GM19463 (cell line): ENCODE measurements around the gene TMEM131.

Source experiments
- ATAC-seq: cut with Tn5 transposase; IDR thresholded peaks from one replicate; pipeline ENCODE4 v1.9.1; 2021; ENCODE audit warnings: mild to moderate bottlenecking, moderate library complexity; ENCODE audit not compliant: unreplicated experiment

TMEM131 gene

DNA sequence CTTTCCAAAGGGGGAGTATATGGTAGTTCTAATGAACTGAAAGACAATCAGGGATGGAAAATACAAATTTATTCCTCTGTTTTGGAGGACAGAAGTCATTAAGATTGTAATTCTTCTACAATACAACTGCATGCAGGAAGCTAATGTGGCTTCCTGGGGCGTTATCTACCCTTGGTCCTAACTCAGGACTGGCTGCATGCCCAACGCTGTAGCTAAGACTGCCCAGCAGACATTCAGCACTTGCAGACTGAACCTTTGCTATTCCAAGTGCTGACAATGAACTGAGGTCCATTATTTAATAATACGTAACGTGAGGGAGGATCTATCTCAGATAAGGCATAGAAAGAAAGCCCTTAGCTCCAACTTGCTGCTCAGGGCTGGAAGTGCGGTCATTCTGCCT lies 229.2 kb downstream of the TMEM131 start:
- no peak for ATAC-seq

DNA sequence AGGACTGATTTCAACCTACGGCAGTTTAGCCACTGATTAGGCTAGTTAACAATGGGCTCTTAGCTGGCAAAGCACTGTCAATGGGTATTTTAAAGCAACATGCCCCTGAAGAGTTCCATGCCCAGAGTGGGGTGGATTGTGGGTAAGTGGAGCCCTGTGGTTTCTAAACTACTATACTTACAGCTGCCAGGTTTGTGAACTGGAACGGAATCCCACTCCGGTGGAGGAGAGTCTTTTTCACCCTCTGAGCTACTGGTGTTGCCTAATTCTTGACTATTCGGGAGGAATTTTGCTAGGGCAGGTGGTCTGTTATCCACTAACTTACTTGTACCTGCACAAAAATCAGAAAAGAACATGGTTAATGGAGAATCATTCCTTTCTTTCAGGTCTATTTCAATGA lies 229.8 kb downstream of the TMEM131 start:
- ATAC-seq = no peak

DNA sequence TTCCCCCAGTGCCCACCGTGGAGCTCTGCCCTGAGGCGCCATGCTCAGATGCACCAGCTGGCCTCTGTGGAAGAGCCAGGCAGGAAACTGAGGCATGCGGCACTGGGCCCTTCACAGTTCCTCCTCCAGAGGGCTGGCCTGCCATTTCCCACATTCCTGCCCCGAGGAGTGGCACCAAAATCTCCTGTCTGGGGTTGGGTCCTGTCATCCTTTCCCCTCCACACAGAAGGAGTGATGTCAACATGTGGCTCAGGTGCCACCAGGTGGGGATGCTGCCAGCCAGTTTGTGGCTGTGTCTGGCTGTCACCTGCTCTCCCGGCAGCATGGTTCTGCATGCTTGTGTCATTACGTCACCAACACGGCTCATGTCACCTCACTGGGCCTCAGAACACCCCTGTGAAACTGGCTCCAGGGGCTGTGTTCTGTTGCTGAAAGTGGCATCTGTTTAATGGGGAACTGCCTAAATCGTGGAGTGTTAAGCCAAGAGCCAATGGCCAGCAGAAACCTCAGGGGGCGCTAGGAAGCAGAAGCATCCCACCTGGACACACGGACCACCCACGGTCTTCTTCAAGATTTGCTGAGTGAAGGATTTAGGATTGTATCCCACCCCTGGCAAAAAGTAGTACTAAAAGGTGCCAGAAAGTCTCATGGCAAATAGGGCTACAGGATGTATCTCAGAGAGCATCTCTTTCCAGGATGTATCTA lies 231.0 kb downstream of the TMEM131 start:
- no peak for ATAC-seq

DNA sequence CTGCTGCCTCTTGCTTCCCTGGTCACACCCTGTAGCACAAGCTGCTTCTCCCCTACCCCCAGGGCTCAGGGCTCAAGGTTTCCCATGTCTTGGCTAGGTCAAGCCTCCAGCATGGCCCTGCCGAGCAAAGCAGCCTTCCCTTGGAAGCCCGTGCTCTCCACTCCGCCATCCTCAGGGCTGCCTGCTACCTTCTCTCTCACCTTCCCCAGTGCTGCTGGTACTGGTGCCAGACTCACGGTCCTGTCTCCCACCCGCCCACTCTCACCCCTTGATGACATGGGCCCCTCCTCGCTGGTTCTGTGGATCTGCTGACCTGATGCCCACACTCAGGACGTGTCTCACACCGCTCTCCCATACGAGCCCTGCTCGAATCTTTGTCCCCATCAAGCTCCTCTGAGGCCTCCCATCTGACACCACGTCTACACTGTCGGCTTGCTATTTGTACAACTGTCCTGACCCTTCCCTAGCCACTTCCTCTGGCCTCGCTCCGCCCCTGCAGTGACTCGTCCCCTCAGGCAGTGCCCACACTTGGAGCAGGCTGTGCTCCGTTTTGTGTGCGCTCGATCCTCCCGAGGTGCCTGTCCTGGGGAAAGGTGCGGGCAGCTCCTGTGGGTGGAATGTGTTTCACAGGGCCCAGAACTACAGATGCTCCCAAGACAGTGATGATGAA lies 232.4 kb downstream of the TMEM131 start:
- no peak for ATAC-seq

DNA sequence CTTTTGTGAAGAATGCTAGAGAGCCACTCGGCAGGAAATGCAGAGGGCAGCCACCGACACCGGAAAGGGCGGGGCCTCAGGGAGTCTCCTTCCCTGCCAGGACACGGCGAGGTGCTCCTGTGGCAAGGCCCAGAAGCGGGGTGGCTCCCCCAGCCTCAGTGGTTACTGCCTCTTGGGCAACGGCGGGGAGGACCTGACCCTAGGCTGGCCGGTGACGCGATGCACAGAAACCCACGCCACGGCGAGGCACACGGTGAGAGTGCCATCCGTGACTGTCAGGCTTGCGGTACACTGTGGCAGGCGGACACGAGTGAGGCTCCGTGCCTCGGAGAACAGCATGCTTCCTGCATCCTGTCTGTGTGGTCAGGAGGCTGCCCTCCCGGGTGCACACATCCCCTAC lies 234.6 kb downstream of the TMEM131 start:
- ATAC-seq = no peak

DNA sequence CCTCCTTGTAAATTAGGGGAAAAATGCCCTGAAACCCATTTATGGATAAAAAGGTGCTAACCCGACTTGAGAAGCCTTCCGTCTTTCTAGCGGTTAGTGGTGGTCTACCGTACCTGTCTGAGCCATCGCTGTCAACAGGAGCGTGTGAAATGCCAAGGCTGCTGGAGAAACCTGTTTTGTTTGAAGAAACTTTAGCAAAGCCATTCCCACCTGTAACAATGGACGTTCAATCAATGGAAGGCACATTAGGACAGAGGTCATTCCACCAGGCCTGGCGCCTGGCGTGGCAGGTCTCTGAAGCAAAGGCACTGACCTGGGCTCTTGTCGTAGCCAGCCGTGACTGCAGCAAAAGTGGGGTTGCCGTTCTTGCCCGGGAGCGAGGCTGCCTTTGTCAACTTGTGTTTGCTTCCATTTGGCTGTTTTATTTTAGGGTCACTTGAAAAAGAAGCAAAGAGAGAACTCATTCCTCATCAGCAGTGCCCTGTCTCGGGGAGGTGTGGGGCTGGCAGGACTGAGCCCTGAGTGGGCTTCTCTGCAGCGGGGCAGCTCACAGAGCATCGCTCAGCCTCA lies 235.2 kb downstream of the TMEM131 start:
- no peak for ATAC-seq

DNA sequence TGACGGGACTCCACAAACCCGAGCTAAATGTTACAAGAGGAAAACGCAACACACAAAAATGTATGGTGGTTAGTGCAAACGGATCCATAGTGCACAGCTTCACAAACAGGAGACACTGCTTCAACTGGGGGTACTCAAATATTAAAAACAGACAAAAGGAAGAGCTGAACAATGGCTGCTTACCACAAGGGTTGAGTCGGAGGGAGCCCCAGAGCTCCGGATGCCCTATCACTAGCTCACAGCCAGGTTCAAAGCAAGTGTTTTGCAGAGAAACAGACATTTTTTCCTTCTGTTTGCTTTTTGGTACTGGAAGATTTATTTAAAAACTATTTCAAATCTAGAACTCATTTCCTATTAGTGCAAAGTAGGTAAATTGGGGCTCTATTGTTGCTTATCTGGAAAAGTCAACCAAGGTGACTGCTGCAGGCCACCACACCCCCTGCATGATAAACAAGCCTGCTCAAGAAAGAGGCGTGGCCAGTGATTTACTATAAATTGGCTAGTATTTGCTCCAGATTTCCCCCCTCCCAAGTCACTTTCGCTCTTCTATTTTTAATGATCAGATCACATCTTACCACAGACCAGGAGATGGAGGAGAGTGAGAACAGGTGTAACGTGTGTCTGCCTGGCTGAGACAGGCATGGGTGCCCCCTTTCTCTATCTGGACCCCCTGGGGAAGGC lies 235.9 kb downstream of the TMEM131 start:
- ATAC-seq = no peak

DNA sequence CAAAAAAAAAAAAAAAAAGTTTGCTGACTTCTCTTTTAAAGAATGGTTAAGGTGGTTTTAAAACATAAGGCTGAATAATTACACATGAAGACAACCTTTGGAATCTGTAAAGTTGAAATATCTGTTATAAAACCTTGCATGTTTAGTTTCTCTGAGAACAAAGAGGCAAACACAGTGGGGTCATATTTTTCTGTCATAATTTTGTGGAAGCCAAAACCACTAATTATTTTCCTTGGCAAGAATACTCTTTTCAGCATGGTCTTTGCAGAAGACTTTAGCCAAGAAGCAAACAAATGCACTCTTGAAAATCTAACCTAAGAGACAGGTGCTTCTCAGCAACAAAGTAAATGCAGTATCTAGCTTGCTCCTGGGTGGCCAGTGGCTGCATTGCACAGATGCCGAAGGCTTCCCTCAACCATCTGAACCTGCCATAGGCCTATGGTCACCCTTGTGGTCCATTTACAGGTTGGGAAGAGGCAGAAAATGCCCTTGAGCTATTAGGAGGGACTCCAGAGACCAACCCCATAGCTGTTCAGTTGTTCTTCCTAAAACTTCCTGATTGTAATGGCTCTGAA lies 237.5 kb downstream of the TMEM131 start:
- no peak for ATAC-seq

DNA sequence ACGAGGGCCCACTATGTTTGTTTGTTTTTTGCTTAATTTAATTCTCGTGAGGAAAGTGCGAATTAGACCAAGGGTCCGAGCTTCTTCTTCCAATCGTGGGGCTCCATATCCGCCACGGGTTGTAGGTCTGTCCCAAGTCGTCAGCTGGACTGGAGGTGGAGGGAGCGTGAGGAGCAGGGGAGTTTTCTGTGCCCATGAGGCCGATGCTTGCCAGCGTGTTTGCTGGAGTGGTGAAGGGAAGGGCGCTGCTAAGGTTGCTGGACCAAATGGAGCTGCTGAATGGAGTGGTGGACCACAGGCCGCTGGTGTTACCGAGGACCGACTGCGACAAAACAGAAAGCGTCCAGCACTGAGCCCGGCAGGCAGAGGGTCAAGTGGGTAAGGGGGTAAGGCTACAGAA lies 238.7 kb downstream of the TMEM131 start:
- no peak for ATAC-seq

DNA sequence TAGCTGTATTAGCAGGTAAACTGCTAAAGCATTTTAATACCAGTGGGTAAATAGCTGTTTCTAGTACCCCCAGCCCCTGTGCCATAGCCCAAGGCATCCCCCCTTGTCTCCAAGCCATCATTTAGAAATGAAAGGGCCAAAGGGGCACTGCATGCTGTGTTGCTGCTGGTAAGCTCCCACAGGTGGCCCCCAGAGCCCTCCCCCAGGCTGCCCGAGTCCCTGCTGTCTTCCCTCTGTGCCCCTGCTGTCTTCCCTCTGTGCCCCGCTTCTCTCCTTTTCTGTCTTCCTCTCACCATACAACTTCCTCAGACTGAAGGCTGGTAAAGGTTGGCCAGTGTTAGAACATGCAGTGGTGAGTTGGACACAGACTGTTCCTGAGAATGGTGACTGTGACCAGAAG lies 240.3 kb downstream of the TMEM131 start:
- ATAC-seq = no peak

DNA sequence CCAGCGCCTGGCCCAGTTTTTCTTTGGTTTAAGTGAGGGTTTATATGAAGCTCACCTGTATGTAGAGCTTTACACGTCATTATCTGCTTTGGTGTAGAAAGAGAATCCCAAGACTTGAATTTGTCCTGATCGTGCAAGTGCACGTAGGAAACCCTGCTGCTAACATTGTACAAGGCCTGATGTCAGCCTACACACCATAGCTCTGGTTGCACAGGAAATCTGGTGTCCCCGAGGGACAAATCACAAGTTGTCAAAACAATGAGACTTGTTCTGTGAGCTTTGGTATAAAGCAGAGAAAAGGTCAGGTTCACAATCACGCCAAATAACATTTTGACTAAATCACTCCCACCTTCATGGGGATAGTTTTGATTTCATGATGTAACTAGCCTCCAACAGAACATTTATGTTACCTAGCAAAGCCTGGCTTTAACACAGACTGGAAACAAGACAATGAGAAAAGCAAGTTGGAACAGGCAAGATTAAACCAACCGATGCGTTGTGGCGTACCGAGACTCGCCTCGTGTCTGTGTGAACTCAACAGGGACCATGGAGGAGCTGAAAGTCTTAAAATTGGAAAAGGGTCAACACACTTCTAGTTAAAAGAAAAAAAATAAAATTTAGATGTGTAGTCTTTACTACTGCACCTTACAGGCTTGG lies 240.9 kb downstream of the TMEM131 start:
- ATAC-seq = no peak

DNA sequence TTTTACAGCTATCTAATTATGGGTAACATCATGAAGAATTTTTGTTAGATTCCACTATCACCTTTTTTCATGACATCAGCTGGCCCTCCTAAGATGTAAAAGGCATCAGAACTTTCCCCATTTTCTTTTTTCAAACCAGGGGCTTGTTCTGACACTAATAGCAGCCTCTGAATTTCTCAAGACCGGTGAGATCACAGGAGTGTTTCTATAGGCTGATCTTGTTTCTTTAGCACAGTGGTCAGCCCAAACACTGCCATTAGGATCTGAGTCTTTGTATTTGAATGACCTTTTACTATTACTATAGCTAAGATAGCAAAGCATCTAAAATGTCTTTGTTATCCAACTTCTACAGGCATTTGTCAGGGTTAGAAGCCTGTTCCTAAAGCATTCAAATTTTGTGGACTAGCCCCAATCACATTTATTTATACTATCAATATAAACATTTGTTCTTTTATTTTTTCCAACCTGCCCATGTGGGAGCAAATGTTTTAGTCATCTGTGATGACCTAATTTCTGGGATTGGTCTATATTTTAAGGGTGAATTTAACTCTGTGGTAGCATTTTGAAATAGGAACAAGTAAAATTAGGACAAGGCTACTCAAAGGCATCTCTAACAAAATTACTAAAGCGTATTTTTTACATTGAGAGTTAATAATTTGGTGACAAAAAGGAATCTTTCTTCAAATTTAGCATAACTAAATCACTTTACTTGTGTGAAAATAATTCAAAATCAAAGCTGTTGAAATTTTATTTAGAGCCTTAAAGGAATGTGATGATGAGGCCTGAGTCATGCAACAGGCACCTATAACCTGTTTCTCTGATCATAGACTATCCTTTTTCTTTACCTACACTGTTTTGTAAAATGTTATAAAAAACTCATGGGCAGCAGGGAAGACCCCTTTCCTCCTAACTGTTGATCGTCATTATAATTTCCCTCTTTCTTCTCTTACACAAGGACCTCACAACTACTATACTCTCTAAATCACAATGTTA lies 243.1 kb downstream of the TMEM131 start:
- ATAC-seq = no peak

DNA sequence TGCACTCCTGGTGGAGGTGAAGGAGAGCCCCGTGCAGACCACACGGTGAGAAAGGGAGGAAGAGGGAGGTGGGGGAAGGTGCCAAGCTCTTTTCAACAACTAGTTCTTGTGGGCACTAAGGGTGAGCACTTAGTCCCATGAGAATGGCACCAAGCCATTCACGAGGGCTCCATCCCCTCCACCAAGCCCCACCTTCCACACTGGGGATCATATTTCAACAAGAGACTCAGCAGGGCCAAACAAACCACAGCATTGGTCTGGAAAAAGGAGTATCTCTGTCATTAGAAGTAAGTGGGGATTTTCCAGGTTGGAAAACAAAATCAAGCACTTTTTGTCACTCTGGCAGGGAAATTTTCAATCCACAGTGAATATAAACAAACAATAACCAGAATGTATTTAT lies 244.0 kb downstream of the TMEM131 start:
- no peak for ATAC-seq

DNA sequence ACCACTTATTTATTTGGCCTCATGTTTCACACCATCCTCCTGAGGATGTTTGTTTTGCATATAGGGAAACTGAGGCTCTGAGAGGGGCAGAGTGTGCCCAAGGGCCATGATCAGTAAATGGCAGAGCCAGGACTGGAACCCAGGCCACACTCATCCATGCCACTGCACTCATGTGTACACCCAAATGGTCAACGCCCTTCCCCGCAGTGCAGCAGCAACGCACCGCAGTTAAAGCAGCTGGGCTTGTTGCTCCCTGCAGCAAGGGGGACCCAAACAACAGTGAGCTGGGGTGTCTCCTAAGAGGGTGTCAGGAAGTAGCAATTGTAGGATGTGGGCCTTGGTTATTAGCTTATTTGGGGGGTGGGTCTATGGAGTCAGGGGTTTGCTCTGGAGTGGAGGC lies 245.7 kb downstream of the TMEM131 start:
- ATAC-seq = no peak

DNA sequence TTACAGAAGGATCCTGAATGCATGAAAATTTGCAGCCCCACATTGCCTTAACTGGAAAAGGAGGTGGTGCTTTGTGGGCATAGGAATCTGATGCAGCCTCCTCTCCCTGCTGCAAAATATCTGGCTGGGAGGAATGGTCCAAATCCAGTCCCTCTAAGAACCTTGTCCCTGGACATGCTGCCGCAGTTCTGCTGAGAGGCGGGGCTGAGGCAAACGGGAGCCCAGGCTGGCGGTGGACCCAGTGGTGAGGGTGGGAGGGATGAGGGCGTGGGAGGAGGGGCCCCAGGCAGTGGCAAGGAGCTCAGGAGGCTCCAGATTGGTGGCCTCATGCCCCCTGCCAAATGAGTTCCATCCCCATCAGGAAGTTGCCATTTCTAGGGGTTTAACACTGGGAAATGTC lies 246.2 kb downstream of the TMEM131 start:
- no peak for ATAC-seq

DNA sequence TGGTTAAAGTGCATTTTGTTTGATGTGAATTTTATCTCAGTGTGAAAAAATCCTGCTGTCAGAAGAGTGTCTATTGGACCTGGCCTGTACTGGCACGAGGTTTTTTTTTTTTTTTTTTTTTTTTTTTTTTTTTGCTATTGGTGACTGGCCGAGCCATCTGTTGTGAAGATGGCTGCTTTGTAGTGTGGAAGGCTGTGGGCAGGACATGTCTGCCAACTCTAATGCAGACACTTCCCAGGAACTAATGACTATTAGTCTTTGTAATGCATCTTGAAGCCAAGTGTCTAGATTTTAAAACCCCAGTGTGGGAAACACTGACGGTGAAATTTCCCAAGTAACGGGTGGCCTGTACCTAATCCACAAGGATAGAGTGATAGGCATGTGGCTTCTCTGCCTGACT lies 248.0 kb downstream of the TMEM131 start:
- ATAC-seq = no peak

DNA sequence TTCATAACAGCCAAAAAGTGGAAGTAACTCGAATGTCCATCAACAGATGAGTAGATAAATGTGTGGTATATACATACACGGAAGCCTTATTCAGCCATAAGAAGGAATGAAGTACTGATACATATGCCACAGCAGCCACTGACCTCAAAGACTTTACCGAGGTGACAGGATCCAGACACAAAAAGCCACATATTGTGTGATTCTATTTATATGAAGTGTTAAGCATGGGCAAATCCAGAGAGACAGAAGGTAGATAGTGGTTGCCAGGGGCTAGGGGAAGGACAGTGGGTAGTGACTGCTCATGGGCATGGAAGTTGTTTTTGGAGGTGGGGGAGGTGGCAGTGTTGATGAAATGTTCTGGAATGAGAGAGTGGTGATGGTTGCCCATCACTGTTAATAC lies 248.5 kb downstream of the TMEM131 start:
- ATAC-seq = no peak

DNA sequence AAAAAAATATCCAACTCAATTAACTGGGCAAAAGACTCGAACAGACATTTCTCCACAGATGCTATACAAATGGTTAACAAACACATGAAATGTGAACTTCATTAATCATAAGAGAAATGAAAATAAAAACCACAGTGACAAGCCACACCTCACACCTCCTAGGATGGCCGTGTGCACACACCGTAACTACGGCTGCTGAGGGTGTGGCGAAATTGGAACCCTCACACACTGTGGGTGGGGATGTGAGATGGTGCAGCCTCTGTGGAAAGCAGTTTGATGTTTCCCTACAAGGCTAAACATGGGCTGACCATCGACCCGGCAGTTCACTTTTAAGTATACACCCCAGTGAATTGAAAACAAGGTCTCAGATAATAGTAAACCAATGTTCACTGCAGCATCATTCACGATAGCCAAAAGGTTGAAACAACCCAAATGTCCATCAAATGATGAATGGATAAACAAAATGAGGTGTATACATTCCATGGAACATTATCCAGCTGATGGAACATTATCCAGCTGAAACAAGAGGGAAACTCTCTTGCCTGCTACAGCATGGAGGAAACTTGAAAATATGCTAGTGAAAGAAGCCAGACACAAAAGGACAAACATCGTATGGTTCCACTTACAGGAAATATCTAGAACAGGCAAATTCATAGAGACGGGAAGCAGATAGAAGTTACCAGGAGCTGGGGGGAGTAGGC lies 250.1 kb downstream of the TMEM131 start:
- ATAC-seq = peak; percentile 42

DNA sequence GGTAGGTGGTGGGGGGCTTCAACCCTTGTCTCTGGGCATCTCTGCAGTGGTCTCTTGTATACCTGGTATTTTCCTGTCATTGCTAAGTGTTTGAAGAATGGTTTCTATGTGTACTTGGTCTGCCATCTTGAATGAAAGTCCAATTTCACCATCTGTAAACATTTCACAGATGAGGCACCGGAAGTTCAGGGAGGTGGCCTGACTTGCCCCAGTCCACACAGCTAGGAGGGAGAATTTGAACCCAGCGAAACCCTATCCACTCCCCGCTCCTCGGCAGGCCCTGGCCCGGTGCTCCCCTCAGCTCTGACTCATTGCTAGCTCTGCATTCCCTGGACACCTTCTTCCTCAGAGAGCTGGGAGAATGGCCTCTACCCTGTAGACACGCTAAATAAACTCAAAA lies 251.8 kb downstream of the TMEM131 start:
- no peak for ATAC-seq
